K562 (cell line): ENCODE measurements around the gene IDH2. TPM values are rescaled to one million over a fixed set of nuclear protein-coding genes. Genes with fewer than 3 reads are reported as not detected.

Source experiments
- ATAC-seq: fragments of 200-7000 bp; cut with Tn5 transposase; 3 replicates; pipeline ENCODE4 v1.9.1; 2020; ENCODE audit warnings: moderate library complexity
- Bru-seq: library from RNA; stranded (reverse); fragments of 400-500 nt; gene quantifications from one replicate; lab custom pipeline; 2021; lab: Mats Ljungman, UMichigan
- BruChase-seq, 2 experiments: library from RNA; stranded (reverse); fragments of 400-500 nt; gene quantifications; one replicate each; lab custom pipeline; 2021; lab: Mats Ljungman, UMichigan
- BruUV-seq: library from RNA; stranded (reverse); fragments of 400-500 nt; replicated peaks from 2 replicates; lab custom pipeline; 2021; lab: Mats Ljungman, UMichigan
- CTCF ChIA-PET: fragments of 300-600 bp; formaldehyde crosslinking; extraction: SDS; loops from one replicate; lab custom pipeline; 2021; ENCODE audit warnings: low intra/inter-chr PET ratio; lab: Yijun Ruan, JAX
- POLR2A ChIA-PET: fragments of 300-600, 350-650 bp; sonication (Branson Sonifier 250); formaldehyde crosslinking; extraction: SDS; loops from one replicate; lab custom pipeline; 2021; ENCODE audit warnings: antibody characterized with exemption, inconsistent platforms; lab: Yijun Ruan, JAX
- DNase-seq, 4 experiments: peaks; one replicate each; pipeline versions ENCODE4 v3.0.0 to v3.0.0-alpha.2; 2011 to 2018; ENCODE audit warnings: low spot score in 3 of 4, mixed read lengths in 3 of 4; ENCODE audit errors: extremely low read depth in 1 of 4
- FAIRE-seq: peaks from 2 replicates; lab custom pipeline; 2011; peaks lifted over from hg19 to GRCh38; lab: Jason Lieb, UNC
- H2AFZ ChIP-seq: 2 replicates; pipeline ENCODE4 v1.6.0; 2011; ENCODE audit warnings: low read depth, low read length, control low read depth, inconsistent platforms
- H3K27ac ChIP-seq: fragments of 200-600 bp; 3 replicates; pipeline ENCODE4 v1.8.0; 2011; ENCODE audit warnings: low read depth, mild to moderate bottlenecking, control low read depth, inconsistent platforms, low read length, moderate library complexity, mixed read lengths; ENCODE audit errors: extremely low read depth
- H3K27me3 ChIP-seq, 2 experiments: fragments of 300-600 bp in 1 of 2; 2 replicates in 1 of 2; 3 replicates in 1 of 2; pipeline versions ENCODE4 v1.6.0 to v1.8.0; 2011; ENCODE audit warnings: inconsistent platforms in 2 of 2, low read length in 2 of 2, mild to moderate bottlenecking in 1 of 2, mixed read lengths in 1 of 2, moderate library complexity in 1 of 2; ENCODE audit not compliant: control insufficient read depth in 2 of 2, insufficient read depth in 2 of 2
- H3K36me3 ChIP-seq: fragments of 300-600 bp; 3 replicates; pipeline ENCODE4 v1.8.0; 2011; ENCODE audit warnings: mild to moderate bottlenecking, low read length, inconsistent platforms; ENCODE audit not compliant: control insufficient read depth, insufficient read depth
- H3K4me1 ChIP-seq, 2 experiments: fragments of 200-600 bp in 1 of 2; replicated peaks in 1 of 2; 2 replicates in 1 of 2; 3 replicates in 1 of 2; pipeline versions ENCODE4 v1.5.1 to v1.8.0; 2011; ENCODE audit warnings: inconsistent platforms in 2 of 2, low read length in 2 of 2, mild to moderate bottlenecking in 1 of 2, mixed read lengths in 1 of 2, moderate library complexity in 1 of 2; ENCODE audit not compliant: control insufficient read depth in 2 of 2, insufficient read depth in 2 of 2
- H3K4me2 ChIP-seq: 2 replicates; pipeline ENCODE4 v1.6.1; 2011; ENCODE audit warnings: low read length, control low read depth, inconsistent platforms, mixed read lengths; ENCODE audit not compliant: insufficient read depth
- H3K4me3 ChIP-seq: fragments of 200-600 bp; sonication (generic), shearing (Covaris generic); 2 replicates; pipeline ENCODE4 v1.5.1; 2016; ENCODE audit warnings: control low read depth, inconsistent platforms
- H3K79me2 ChIP-seq: fragments of 200-600 bp; 3 replicates; pipeline ENCODE4 v1.8.0; 2011; ENCODE audit warnings: low read length, inconsistent platforms; ENCODE audit not compliant: control insufficient read depth, insufficient read depth
- H3K9ac ChIP-seq, 2 experiments: 2 replicates each; pipeline versions ENCODE4 v1.6.0 to v1.6.1; 2011; ENCODE audit warnings: low read depth in 2 of 2, low read length in 2 of 2, control low read depth in 1 of 2, inconsistent platforms in 1 of 2, mild to moderate bottlenecking in 1 of 2, mixed read lengths in 1 of 2; ENCODE audit not compliant: insufficient read depth in 1 of 2
- H3K9me1 ChIP-seq: one replicate; pipeline ENCODE4 v1.6.0; 2011; ENCODE audit warnings: inconsistent platforms, mild to moderate bottlenecking, low read length, moderate library complexity; ENCODE audit not compliant: control insufficient read depth, insufficient read depth
- H3K9me3 ChIP-seq: replicated peaks from 2 replicates; pipeline ENCODE4 v1.5.1; 2011; ENCODE audit warnings: low read depth, low read length, inconsistent platforms; ENCODE audit not compliant: control insufficient read depth, insufficient read depth
- H4K20me1 ChIP-seq: replicated peaks from 2 replicates; pipeline ENCODE4 v1.6.1; 2011; ENCODE audit warnings: low read length, inconsistent platforms, mixed read lengths; ENCODE audit not compliant: control insufficient read depth, insufficient read depth
- CCAR2 ChIP-seq: fragments of 200-400 bp; formaldehyde crosslinking; IDR thresholded peaks from 2 replicates; pipeline ENCODE4 v1.6.1; 2017; ENCODE audit warnings: mild to moderate bottlenecking, low read depth, low read length
- GATAD2A ChIP-seq: fragments of 450-650 bp; IDR thresholded peaks from 2 replicates; pipeline ENCODE4 v1.6.1; 2017
- GATAD2B ChIP-seq: fragments of 450-650 bp; IDR thresholded peaks from 2 replicates; pipeline ENCODE4 v1.6.1; 2017; ENCODE audit warnings: mild to moderate bottlenecking, borderline replicate concordance
- GTF2E2 ChIP-seq: fragments of 200-800 bp; sonication (Bioruptor generic); IDR thresholded peaks from 2 replicates; pipeline ENCODE4 v1.6.1; 2016; ENCODE audit warnings: missing genetic modification characterization, missing compliant biosample characterization
- HNRNPL ChIP-seq: fragments of 200-400 bp; formaldehyde crosslinking; IDR thresholded peaks from 2 replicates; pipeline ENCODE4 v1.6.1; 2017; ENCODE audit warnings: low read depth, mild to moderate bottlenecking, low read length
- NRF1 ChIP-seq, 2 experiments: fragments of 450-650 bp; IDR thresholded peaks in 1 of 2; conservative IDR thresholded peaks in 1 of 2; 2 replicates each; pipeline ENCODE4 v1.6.1; 2014; ENCODE audit warnings: mild to moderate bottlenecking in 2 of 2
- RB1 ChIP-seq: fragments of 450-650 bp; IDR thresholded peaks from 2 replicates; pipeline ENCODE4 v1.6.1; 2017; ENCODE audit warnings: low read depth, mild to moderate bottlenecking
- RBFOX2 ChIP-seq: fragments of 200-400 bp; formaldehyde crosslinking; IDR thresholded peaks from 2 replicates; pipeline ENCODE4 v1.6.1; 2017; ENCODE audit warnings: low read depth, mild to moderate bottlenecking, low read length, moderate library complexity
- WGBS: fragments of 100-300 bp; shearing (Covaris generic); methylation state at CpG from one replicate; pipeline ENCODE4 v1.1.6; 2016; ENCODE audit warnings: low coverage, mixed read lengths; ENCODE audit not compliant: insufficient coverage; ENCODE audit errors: missing lambda C conversion rate; 5-methylcytosine and 5-hydroxymethylcytosine counted together
- in situ Hi-C: fragments of 300-500 bp; cut with MboI; formaldehyde crosslinking; loops from 4 replicates; pipeline ENCODE4 v1.15.0; 2018; ENCODE audit warnings: inconsistent platforms, mixed read lengths
- intact Hi-C: fragments of 100-400 bp; cut with micrococcal nuclease; formaldehyde crosslinking; loops from 2 replicates; pipeline ENCODE4 v1.14.2; 2022
- long read RNA-seq, 3 experiments: library from polyadenylated mRNA in 2 of 3; library from RNA in 1 of 3; unstranded in 2 of 3; stranded (forward) in 1 of 3; transcript quantifications; one replicate each; pipeline ENCODE4 v2.0.0, GENCODE V29; 2019 to 2022
- polyA minus RNA-seq, 3 experiments: library from RNA; depleted of rRNA, polyadenylated mRNA; stranded (reverse); fragments of >200 nt; gene quantifications; 2 replicates each; pipeline ENCODE4 v1.2.3, GENCODE V29; 2011
- polyA plus RNA-seq, 8 experiments: library from polyadenylated mRNA; depleted of rRNA in 4 of 8; stranded (reverse) in 5 of 8; unstranded in 3 of 8; fragments of >200 nt; fragmentation: Nextera tagmentation in 2 of 8; fragmentation: Illumina TruSeq in 1 of 8; extraction: Ambion mirVana in 2 of 8; extraction: Trizol in 1 of 8; gene quantifications; 2 replicates each; pipeline versions ENCODE4 v1.2.1 to v1.2.3, GENCODE V29; 2011 to 2014; ENCODE audit warnings: inconsistent platforms in 1 of 8, missing spikeins in 1 of 8
- total RNA-seq, 7 experiments: library from RNA; depleted of rRNA in 6 of 7; stranded (reverse); fragments of >200 nt in 6 of 7; fragmentation: Illumina TruSeq in 2 of 7; extraction: Trizol in 2 of 7; gene quantifications; 2 replicates each; pipeline versions ENCODE4 v1.2.1 to v1.2.3, GENCODE V29; 2011 to 2021; ENCODE audit warnings: low replicate concordance in 1 of 7
- TF ChIP-seq, protein P1 (sequence below): fragments of 450-650 bp; IDR thresholded peaks from 2 replicates; pipeline ENCODE4 v1.6.1; 2017; ENCODE audit warnings: antibody characterized with exemption, mild to moderate bottlenecking

The IDH2 gene
- total RNA-seq (2011; cell fraction: chromatin; rRNA removed; ENCODE audit: low replicate concordance) = 8.3 and 17.4 TPM in 2 replicates
- total RNA-seq (2011; cell fraction: nucleolus; rRNA removed) = 17.3 and 17.6 TPM in 2 replicates
- 13.9 and 15.0 TPM in 2 replicates for total RNA-seq (2011; cell fraction: nucleoplasm; rRNA removed)
- total RNA-seq (2014; rRNA removed) (59.2 and 74.5 TPM in 2 replicates), total RNA-seq (2014; rRNA removed; fragmentation: Illumina TruSeq; extraction: Trizol) (34.2 and 41.2 TPM in 2 replicates), total RNA-seq (2015; rRNA removed; fragmentation: Illumina TruSeq; extraction: Trizol) (72.3 and 72.6 TPM in 2 replicates), total RNA-seq (2021) (76.7 and 80.4 TPM in 2 replicates), polyA plus RNA-seq (2011; rRNA removed) (99.9 and 181 TPM in 2 replicates), polyA plus RNA-seq (2014; fragmentation: Illumina TruSeq; extraction: Trizol) (83.0 and 84.4 TPM in 2 replicates), polyA plus RNA-seq (2014; fragmentation: Nextera tagmentation; extraction: Ambion mirVana) (1 to 10 TPM in 1 of 2 experiments, under 1 TPM in 1; 0.70 to 3.1 TPM), polyA plus RNA-seq (2014; rRNA removed) (51.1 and 52.3 TPM in 2 replicates), polyA minus RNA-seq (2011; rRNA and poly(A)+ RNA removed) (62.2 and 82.4 TPM in 2 replicates), Bru-seq, nascent RNA (percentile 78 among the genes with signal in this experiment), BruChase-seq, experiment 1, labeled RNA remaining after a 2-hour chase (percentile 62 among the genes with signal in this experiment), BruChase-seq, experiment 2, labeled RNA remaining after a 6-hour chase (percentile 64 among the genes with signal in this experiment)
- polyA plus RNA-seq (2011; cell fraction: cytosol; rRNA removed) = 113 and 128 TPM in 2 replicates
- polyA plus RNA-seq (2011; cell fraction: nucleus; rRNA removed) = 68.2 and 102 TPM in 2 replicates
- polyA plus RNA-seq (2012) = 68.8 and 135 TPM in 2 replicates
- polyA minus RNA-seq (2011; cell fraction: cytosol; rRNA and poly(A)+ RNA removed) = 51.4 and 98.5 TPM in 2 replicates
- polyA minus RNA-seq (2011; cell fraction: nucleus; rRNA and poly(A)+ RNA removed) = 7.0 and 20.3 TPM in 2 replicates
- long read RNA-seq, experiment 1, transcript IDH2-201 (11 exons, 2,694 nt) = major isoform, 223 of 286 reads
- long read RNA-seq, experiment 1, partial matches to known transcripts = 47 of 286 reads
- long read RNA-seq, experiment 1, other reads (novel, unspliced or antisense) = 15 of 286 reads
- long read RNA-seq, experiment 2, transcript IDH2-201 (11 exons, 2,694 nt) = major isoform, 86 of 129 reads
- long read RNA-seq, experiment 2, partial matches to known transcripts = 32 of 129 reads
- long read RNA-seq, experiment 2, other reads (novel, unspliced or antisense) = 9 of 129 reads
- long read RNA-seq, experiment 3, transcript IDH2-201 (11 exons, 2,694 nt) = major isoform, 118 of 130 reads
- long read RNA-seq, experiment 3, partial matches to known transcripts = 8 of 130 reads
- long read RNA-seq, experiment 3, other reads (novel, unspliced or antisense) = 3 of 130 reads

DNA sequence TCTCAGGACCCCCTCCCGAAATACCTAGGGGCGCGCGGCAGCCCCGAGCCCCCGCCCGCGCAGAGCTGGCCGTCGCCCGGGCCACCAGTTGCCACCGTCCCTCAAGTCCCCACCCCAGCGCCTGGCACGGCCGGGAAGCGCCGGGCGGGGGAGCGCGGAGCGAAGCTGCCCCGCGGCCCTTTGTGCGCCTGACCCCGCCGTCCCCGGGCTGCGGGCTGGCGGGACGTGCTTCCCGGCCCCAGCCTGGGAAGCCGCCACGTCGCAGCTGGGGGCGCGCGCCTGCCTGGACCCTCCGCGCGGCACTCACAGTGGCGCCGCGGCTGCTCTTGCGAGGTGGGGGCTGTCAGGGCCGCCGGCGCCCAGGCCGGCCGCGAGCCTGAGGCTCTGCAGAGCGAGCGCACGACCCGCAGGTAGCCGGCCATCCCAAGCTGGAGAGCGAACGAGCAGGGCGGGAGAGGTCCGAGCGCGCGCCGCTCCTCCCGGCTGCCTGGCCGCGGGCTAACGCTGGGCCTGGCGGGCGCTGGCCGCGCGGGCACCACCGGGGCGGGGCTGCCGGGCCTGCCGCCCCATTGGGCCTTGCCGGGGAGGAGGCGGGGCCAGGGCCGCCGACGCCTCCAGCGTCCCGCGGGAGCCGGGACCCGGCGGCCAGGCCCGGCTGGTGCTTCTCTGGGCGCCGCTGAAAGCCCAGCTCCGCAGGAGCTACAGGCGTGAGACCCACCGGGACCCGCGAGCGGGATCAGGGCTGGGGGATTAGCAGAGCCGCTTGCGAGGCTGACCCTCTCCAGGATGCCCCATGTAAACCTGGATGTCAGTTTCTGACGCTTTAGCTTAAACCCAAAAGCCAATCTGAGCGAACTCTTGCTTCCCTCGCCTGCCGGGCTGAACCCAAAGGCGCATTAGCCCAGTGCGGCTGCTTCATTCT is at the start of gene IDH2:
Gene IDH2 (minus strand): TSS at position 500 of the 922 bp plus-strand sequence. CDS start 78 bp downstream, at position 422.
- WGBS = 1% methylated on average over 74 of the region's 104 CpGs
- Histone ChIP-seq H3K27ac (peak within 1 kb of the TSS; percentile 85), H4K20me1 (peaks cover 6% of the 10 kb centered on the region; the same call in 1 of the 2 replicates), H3K4me2 (peak within 1 kb of the TSS; percentile 83), H3K36me3 (no peaks in the 10 kb centered on the region), H3K9me1 (peaks cover 3% of the 10 kb centered on the region), H3K27me3 (no peaks in the 10 kb centered on the region), H3K9me3 (no peaks in the 10 kb centered on the region), H3K4me1 (peaks cover 36 to 59% of the 10 kb centered on the region in 2 experiments; a peak in 4 of 5 replicates), H3K4me3 (peak within 1 kb of the TSS; percentile 87), H3K9ac (peak within 1 kb of the TSS; percentile 83 to 95), H3K79me2 (peaks cover 21% of the 10 kb centered on the region), H2AFZ (peak within 1 kb of the TSS; percentile 89)
- BruUV-seq = no TSS peak
- no peak for FAIRE-seq
- ChIA-PET POLR2A (interaction anchor here (0.7 to 1.8 kb wide), 11 partner anchors 9 to 541 kb away, joined by 3 to 7 read pairs (median 4); partner anchors contain the start of genes AP3S2, CIB1 and GDPGP1), CTCF (no interaction called here)
- in situ Hi-C loops = no loop called here
- DNase-seq = peak; percentile 83 to 98 (median 96)
- peak; percentile 98 for ATAC-seq
- intact Hi-C loops = no loop called here
- TF ChIP-seq RB1 (peak; percentile 88), CCAR2 (no peak), GATAD2A (no peak), NRF1 (conservative IDR thresholded peaks at IDR 0.05 in 1 of 2, IDR thresholded peaks at IDR 0.05 in 1 of 2) (peak; percentile 42 to 45; a peak in 3 of 4 replicates), HNRNPL (peak; percentile 77; the same call in 1 of the 2 replicates), GATAD2B (peak; percentile 76), GTF2E2 (tag) (0 out of 2 replicates have a peak, but pooled peaks have one; percentile 57), RBFOX2 (peak; percentile 90)
- TF ChIP-seq, protein P1, sequence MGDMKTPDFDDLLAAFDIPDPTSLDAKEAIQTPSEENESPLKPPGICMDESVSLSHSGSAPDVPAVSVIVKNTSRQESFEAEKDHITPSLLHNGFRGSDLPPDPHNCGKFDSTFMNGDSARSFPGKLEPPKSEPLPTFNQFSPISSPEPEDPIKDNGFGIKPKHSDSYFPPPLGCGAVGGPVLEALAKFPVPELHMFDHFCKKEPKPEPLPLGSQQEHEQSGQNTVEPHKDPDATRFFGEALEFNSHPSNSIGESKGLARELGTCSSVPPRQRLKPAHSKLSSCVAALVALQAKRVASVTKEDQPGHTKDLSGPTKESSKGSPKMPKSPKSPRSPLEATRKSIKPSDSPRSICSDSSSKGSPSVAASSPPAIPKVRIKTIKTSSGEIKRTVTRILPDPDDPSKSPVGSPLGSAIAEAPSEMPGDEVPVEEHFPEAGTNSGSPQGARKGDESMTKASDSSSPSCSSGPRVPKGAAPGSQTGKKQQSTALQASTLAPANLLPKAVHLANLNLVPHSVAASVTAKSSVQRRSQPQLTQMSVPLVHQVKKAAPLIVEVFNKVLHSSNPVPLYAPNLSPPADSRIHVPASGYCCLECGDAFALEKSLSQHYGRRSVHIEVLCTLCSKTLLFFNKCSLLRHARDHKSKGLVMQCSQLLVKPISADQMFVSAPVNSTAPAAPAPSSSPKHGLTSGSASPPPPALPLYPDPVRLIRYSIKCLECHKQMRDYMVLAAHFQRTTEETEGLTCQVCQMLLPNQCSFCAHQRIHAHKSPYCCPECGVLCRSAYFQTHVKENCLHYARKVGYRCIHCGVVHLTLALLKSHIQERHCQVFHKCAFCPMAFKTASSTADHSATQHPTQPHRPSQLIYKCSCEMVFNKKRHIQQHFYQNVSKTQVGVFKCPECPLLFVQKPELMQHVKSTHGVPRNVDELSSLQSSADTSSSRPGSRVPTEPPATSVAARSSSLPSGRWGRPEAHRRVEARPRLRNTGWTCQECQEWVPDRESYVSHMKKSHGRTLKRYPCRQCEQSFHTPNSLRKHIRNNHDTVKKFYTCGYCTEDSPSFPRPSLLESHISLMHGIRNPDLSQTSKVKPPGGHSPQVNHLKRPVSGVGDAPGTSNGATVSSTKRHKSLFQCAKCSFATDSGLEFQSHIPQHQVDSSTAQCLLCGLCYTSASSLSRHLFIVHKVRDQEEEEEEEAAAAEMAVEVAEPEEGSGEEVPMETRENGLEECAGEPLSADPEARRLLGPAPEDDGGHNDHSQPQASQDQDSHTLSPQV = peak; percentile 32; the same call in 1 of the 2 replicates
